ENCODE measurements around the gene RPH3AL. TPM values are rescaled to one million over a fixed set of nuclear protein-coding genes. Genes with fewer than 3 reads are reported as not detected.

RPH3AL gene
- total RNA-seq, 1 experiment from 2014 or later = 24.9 TPM

- Histone ChIP-seq H3K4me2 (ENCODE audit: low read length) (no peak overlapping the region), H3K79me2 (ENCODE audit: low read length) (peaks cover 41% of the 10 kb centered on the region), H3F3A (ENCODE audit: low read length, unreplicated experiment) (no peaks in the 10 kb centered on the region), H3K9ac (ENCODE audit: low read length) (no peak overlapping the region), H3K9me2 (replicated peaks; ENCODE audit: low read length) (no peaks in the 10 kb centered on the region), H2AFZ (ENCODE audit: low read length) (no peak overlapping the region), H3K4me1 (ENCODE audit: insufficient read depth, low read length) (peaks cover 46% of the 10 kb centered on the region), H3K36me3 (ENCODE audit: low read depth, low read length) (no peaks in the 10 kb centered on the region), H3K27me3 (ENCODE audit: low read length) (no peaks in the 10 kb centered on the region), H3K4me3 (ENCODE audit: low read length) (no peak overlapping the region), H3K27ac (ENCODE audit: low read length) (no peak overlapping the region), H4K20me1 (ENCODE audit: low read length) (no peaks in the 10 kb centered on the region), H3K9me3 (ENCODE audit: low read length) (no peaks in the 10 kb centered on the region)
- ChIA-PET CTCF (no interaction called here), POLR2A (ENCODE audit: unreplicated experiment) (interaction anchor here (0.6 kb wide), 1 partner anchor 142 kb away, joined by 5 read pairs; no protein-coding TSS in a partner anchor)
- no peak for ATAC-seq
- no peak for TF ChIP-seq EZH2 (IDR thresholded peaks at IDR 0.05; ENCODE audit: low read length, unreplicated experiment)
- no peak for TF ChIP-seq EZH2phosphoT487 (IDR thresholded peaks at IDR 0.05; ENCODE audit: borderline replicate concordance, low read length)
- TF ChIP-seq CTCF (conservative IDR thresholded peaks at IDR 0.05; ENCODE audit: low read depth, low read length) = no peak
- BruUV-seq (replicated peaks) = no TSS peak
- no peak for DNase-seq
- intact Hi-C loops (cut with micrococcal nuclease) = no loop called here
Measured at GRCh38 chr17:348692-349425, 3.7 kb downstream of the RPH3AL start.

- no peaks in the 10 kb centered on the region for H4K20me1 ChIP-seq (ENCODE audit: low read length)
- H3K4me3 ChIP-seq (ENCODE audit: low read length) = no peak overlapping the region
- CTCF ChIA-PET = no interaction called here
- peaks cover 47% of the 10 kb centered on the region for H3K79me2 ChIP-seq (ENCODE audit: low read length)
- no peak for DNase-seq
- no peaks in the 10 kb centered on the region for H3K27me3 ChIP-seq (ENCODE audit: low read length)
- H3K4me2 ChIP-seq (ENCODE audit: low read length) = no peak overlapping the region
- peaks cover 38% of the 10 kb centered on the region for H3K4me1 ChIP-seq (ENCODE audit: insufficient read depth, low read length)
- H3K9me2 ChIP-seq (replicated peaks; ENCODE audit: low read length) = no peaks in the 10 kb centered on the region
- ATAC-seq = no peak
- H3K27ac ChIP-seq (ENCODE audit: low read length) = no peak overlapping the region
- no peak overlapping the region for H2AFZ ChIP-seq (ENCODE audit: low read length)
- H3K36me3 ChIP-seq (ENCODE audit: low read depth, low read length) = no peaks in the 10 kb centered on the region
- intact Hi-C loops (cut with micrococcal nuclease) = no loop called here
- no peak overlapping the region for H3K9ac ChIP-seq (ENCODE audit: low read length)
- no peaks in the 10 kb centered on the region for H3F3A ChIP-seq (ENCODE audit: low read length, unreplicated experiment)
- no peaks in the 10 kb centered on the region for H3K9me3 ChIP-seq (ENCODE audit: low read length)
- BruUV-seq (replicated peaks) = no TSS peak
- POLR2A ChIA-PET (ENCODE audit: unreplicated experiment) = no interaction called here
- TF ChIP-seq EZH2 (IDR thresholded peaks at IDR 0.05; ENCODE audit: low read length, unreplicated experiment) = no peak
- TF ChIP-seq CTCF (conservative IDR thresholded peaks at IDR 0.05; ENCODE audit: low read depth, low read length) = no peak
- no peak for TF ChIP-seq EZH2phosphoT487 (IDR thresholded peaks at IDR 0.05; ENCODE audit: borderline replicate concordance, low read length)
Measured at GRCh38 chr17:348012-348411, 4.6 kb downstream of the RPH3AL start.

GRCh38 chr17:347309-347899 lies 5.2 kb downstream of the RPH3AL start:
- intact Hi-C loops (cut with micrococcal nuclease) = no loop called here
- H2AFZ ChIP-seq (ENCODE audit: low read length) = no peak overlapping the region
- H3K4me3 ChIP-seq (ENCODE audit: low read length) = no peak overlapping the region
- H3K79me2 ChIP-seq (ENCODE audit: low read length) = peaks cover 47% of the 10 kb centered on the region
- no peaks in the 10 kb centered on the region for H3K9me2 ChIP-seq (replicated peaks; ENCODE audit: low read length)
- DNase-seq (no peak), ATAC-seq (no peak)
- no peaks in the 10 kb centered on the region for H3K9me3 ChIP-seq (ENCODE audit: low read length)
- ChIA-PET POLR2A (ENCODE audit: unreplicated experiment) (no interaction called here), CTCF (no interaction called here)
- H3K36me3 ChIP-seq (ENCODE audit: low read depth, low read length) = no peaks in the 10 kb centered on the region
- TF ChIP-seq EZH2 (IDR thresholded peaks at IDR 0.05; ENCODE audit: low read length, unreplicated experiment) (no peak), EZH2phosphoT487 (IDR thresholded peaks at IDR 0.05; ENCODE audit: borderline replicate concordance, low read length) (no peak), CTCF (conservative IDR thresholded peaks at IDR 0.05; ENCODE audit: low read depth, low read length) (no peak)
- H3K4me2 ChIP-seq (ENCODE audit: low read length) = no peak overlapping the region
- H3K27ac ChIP-seq (ENCODE audit: low read length) = no peak overlapping the region
- H3F3A ChIP-seq (ENCODE audit: low read length, unreplicated experiment) = no peaks in the 10 kb centered on the region
- H3K9ac ChIP-seq (ENCODE audit: low read length) = no peak overlapping the region
- peaks cover 32% of the 10 kb centered on the region for H3K4me1 ChIP-seq (ENCODE audit: insufficient read depth, low read length)
- H4K20me1 ChIP-seq (ENCODE audit: low read length) = no peaks in the 10 kb centered on the region
- no peaks in the 10 kb centered on the region for H3K27me3 ChIP-seq (ENCODE audit: low read length)
- BruUV-seq (replicated peaks) = no TSS peak

Measured in PC-3 (cell line).